Astrocyte (in vitro differentiated cells and primary cell): ENCODE data around the gene DOC2A.

ENCODE experiments used
- CTCF ChIP-seq: IDR thresholded peaks from 2 replicates; pipeline ENCODE4 v1.5.1; 2011; ENCODE audit warnings: low read depth, mild to moderate bottlenecking, inconsistent platforms, low read length, moderate library complexity; ENCODE audit not compliant: insufficient read depth
- EZH2 ChIP-seq: IDR thresholded peaks from 2 replicates; pipeline ENCODE4 v1.6.1; 2012; ENCODE audit warnings: mild to moderate bottlenecking, low read length, inconsistent platforms; ENCODE audit not compliant: insufficient read depth

DNA sequence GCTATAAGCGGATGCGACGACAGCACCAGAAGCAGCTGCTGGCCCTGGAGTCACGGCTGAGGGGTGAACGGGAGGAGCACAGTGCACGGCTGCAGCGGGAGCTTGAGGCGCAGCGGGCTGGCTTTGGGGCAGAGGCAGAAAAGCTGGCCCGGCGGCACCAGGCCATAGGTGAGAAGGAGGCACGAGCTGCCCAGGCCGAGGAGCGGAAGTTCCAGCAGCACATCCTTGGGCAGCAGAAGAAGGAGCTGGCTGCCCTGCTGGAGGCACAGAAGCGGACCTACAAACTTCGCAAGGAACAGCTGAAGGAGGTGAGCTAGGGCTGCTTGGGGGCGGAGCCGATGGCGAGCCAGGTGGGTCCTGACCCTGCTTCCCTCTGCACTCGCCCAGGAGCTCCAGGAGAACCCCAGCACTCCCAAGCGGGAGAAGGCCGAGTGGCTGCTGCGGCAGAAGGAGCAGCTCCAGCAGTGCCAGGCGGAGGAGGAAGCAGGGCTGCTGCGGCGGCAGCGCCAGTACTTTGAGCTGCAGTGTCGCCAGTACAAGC lies 25.5 kb downstream of the DOC2A start:
- no peak for TF ChIP-seq CTCF
- no peak for TF ChIP-seq EZH2
